Muscle layer of duodenum (tissue), 2 donors: ENCODE results near the gene MCF2L2.
A peak's percentile ranks its signal among the peaks of the same experiment; 100 is the strongest.

Experiments
- H3K27ac ChIP-seq: one replicate; pipeline ENCODE4 v1.7.0; 2013; ENCODE audit warnings: mild to moderate bottlenecking, low read length
- H3K27me3 ChIP-seq: one replicate; pipeline ENCODE4 v1.7.0; 2013; ENCODE audit warnings: low read depth, mild to moderate bottlenecking, control low read depth, low read length
- H3K36me3 ChIP-seq, 2 donors: one replicate each; pipeline ENCODE4 v1.7.0; 2013; ENCODE audit warnings: low read length in 2 of 2, control low read depth in 1 of 2, mild to moderate bottlenecking in 1 of 2; ENCODE audit not compliant: insufficient read depth in 2 of 2, control insufficient read depth in 1 of 2
- H3K4me1 ChIP-seq, 2 donors: one replicate each; pipeline ENCODE4 v1.7.0; 2013; ENCODE audit warnings: low read length in 2 of 2, mild to moderate bottlenecking in 2 of 2, control low read depth in 1 of 2, moderate library complexity in 1 of 2; ENCODE audit not compliant: insufficient read depth in 2 of 2, control insufficient read depth in 1 of 2
- H3K4me3 ChIP-seq, 2 donors: one replicate each; pipeline ENCODE4 v1.7.0; 2013; ENCODE audit warnings: low read length in 2 of 2, low read depth in 1 of 2, mild to moderate bottlenecking in 1 of 2
- H3K9me3 ChIP-seq, 2 donors: one replicate each; pipeline ENCODE4 v1.7.0; 2013; ENCODE audit warnings: low read length in 2 of 2, control low read depth in 1 of 2, mild to moderate bottlenecking in 1 of 2; ENCODE audit not compliant: control insufficient read depth in 1 of 2
- donor health status: healthy.

Gene MCF2L2

DNA sequence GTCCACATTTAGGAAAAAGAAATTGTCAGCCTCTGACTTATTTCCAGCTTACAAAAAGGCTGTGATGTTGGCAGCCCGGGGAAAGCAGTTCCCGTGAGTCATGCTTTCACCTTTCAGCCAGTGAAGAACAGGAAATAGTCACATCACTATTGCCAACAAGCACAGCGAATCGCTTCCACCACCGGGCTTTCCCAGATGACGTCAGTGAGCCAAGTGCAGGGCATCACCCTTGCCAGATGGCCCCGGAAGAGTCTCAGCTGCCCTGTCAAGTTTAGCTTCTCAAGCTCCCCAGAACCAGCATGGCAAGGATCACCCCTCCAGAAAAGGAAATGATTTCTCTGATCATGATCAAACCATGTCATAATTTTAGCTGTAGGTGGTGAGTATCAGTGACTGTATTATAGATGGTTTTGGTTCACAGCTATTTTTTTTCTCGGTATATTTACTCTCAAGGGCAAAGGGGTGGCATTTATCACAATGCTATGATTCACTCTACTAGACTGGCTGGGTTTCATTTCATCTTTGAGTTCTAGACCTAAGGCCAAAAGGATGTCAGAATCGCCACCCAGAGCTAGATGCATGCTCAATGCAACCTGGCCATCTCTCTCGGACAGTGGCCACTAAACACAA, 142.5 kb downstream of the MCF2L2 start:
- H3K4me1 ChIP-seq: peaks cover 3 to 10% of the 10 kb centered on the region in 2 donors
- H3K36me3 ChIP-seq: no peaks in the 10 kb centered on the region
- no peaks in the 10 kb centered on the region for H3K27me3 ChIP-seq
- peak overlapping the region; percentile 66 for H3K27ac ChIP-seq
- H3K9me3 ChIP-seq: no peaks in the 10 kb centered on the region
- H3K4me3 ChIP-seq: no peak overlapping the region

DNA sequence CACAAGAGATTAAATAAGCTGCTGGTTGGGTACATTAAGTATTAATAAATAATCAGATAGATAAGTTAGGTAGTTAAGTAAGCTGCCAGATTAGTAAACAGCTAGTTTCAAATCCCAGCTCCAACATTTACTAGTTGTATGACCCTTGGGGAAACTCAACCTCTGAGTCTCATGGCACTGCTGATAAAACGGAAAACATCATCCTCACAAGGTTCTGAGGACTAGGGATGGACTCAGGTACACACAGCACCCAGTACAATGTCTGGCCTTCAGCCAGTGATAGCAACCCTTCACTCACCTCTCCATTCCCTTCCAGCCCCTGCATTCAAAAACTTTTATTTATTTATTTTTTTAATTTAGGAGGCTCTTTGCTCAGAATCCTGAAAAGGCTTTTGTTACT, 143.1 kb downstream of the MCF2L2 start:
- peak overlapping the region; percentile 66 for H3K27ac ChIP-seq
- H3K9me3 ChIP-seq: no peaks in the 10 kb centered on the region
- no peak overlapping the region for H3K4me3 ChIP-seq
- no peaks in the 10 kb centered on the region for H3K27me3 ChIP-seq
- peaks cover 3 to 10% of the 10 kb centered on the region in 2 donors for H3K4me1 ChIP-seq
- no peaks in the 10 kb centered on the region for H3K36me3 ChIP-seq

DNA sequence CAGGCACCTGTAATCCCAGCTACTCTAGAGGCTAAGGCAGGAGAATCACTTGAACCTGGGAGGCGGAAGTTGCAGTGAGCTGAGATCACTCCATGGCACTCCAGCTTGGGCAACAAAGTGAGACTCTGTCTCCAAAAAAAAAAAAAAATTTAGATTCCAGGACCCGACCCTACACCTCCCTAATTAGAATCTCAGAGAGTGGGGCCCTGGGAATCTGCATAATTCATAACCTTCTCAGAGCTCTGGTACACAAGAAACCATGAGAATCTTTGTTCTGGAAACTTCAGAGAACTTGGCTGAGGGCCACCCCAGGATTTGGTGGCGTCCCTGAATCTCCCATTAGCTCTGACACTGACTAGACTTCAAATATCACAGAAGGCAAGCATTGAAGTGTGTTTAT, 143.8 kb downstream of the MCF2L2 start:
- Histone ChIP-seq H3K4me3 (no peak overlapping the region), H3K4me1 (peaks cover 3 to 10% of the 10 kb centered on the region in 2 donors), H3K36me3 (no peaks in the 10 kb centered on the region), H3K9me3 (no peaks in the 10 kb centered on the region), H3K27ac (peak overlapping the region; percentile 66), H3K27me3 (no peaks in the 10 kb centered on the region)

DNA sequence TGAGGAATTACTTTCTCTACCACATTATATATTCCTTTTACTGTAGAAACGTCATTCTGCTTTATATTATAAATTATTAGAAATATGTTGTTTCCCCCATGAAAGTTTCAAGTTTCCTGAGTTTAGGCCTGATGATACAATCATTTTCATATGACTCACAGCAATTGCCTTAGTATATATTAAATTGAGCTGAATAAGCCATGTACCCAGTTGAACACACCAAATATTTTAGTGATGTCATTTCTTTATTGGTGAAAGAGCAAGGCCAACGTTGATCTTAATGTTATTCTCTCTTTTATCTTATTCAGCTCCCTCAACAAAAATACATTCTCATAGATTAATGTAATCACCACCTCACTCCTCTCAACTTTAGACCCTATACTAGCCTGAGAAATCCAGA, 144.5 kb downstream of the MCF2L2 start:
- Histone ChIP-seq H3K27ac (no peak overlapping the region), H3K36me3 (no peaks in the 10 kb centered on the region), H3K4me3 (no peak overlapping the region), H3K9me3 (no peaks in the 10 kb centered on the region), H3K4me1 (peaks cover 3 to 10% of the 10 kb centered on the region in 2 donors), H3K27me3 (no peaks in the 10 kb centered on the region)

DNA sequence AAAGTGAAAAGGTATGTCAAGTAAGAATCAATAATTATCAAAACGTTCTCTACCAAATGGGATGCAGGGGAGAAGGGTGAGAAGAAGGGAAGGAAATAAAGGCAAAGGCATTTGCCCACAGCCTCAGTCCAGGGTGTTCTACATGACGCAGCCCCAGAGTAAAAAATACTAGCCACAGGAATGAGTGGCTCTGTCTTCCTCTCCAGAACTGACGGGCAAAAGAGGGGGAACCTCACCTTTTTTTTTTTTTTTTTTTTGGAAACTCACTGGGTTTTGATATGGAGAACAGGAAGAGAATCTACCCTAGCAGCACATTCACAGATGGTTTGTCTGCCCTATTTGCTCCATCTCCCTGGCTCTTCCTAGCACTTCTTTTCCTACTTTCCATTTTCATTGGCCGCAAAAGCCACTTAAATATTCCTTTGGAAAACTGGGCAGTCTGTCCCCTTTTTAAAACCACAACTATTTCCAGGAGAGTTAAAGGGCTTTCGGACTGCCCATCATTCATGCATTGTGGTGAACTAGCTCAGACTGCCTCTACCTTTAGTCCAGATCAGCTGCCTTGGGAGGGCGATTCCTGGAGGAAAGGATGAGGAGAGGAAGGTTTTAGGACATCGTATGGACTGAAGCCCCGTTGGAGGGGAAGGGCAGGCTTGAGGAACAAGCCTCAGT, 147.2 kb downstream of the MCF2L2 start:
- H3K27ac ChIP-seq: no peak overlapping the region
- no peak overlapping the region for H3K4me3 ChIP-seq
- no peaks in the 10 kb centered on the region for H3K27me3 ChIP-seq
- no peaks in the 10 kb centered on the region for H3K36me3 ChIP-seq
- peaks cover 0 to 10% of the 10 kb centered on the region in 2 donors for H3K4me1 ChIP-seq
- no peaks in the 10 kb centered on the region for H3K9me3 ChIP-seq

DNA sequence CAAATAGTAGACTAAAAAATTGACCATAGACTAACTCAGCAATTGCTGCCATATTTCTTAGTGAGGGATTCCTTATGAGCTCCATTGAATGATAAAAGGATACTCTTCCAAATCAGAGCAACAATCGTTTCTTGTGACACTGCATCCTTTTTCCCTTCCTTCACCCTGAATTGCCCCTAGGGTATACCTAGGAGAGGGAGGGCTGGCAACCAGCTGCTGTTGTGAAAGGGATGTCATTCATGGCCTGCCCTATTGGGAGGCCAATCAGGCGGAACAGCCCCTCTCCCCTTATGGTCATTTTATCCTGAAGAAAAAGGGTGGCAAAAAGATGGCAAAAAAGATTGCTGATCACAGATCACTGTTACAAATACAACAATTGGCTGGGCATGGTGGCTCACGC, 149.0 kb downstream of the MCF2L2 start:
- Histone ChIP-seq H3K4me3 (no peak overlapping the region), H3K9me3 (no peaks in the 10 kb centered on the region), H3K4me1 (peaks cover 0 to 7% of the 10 kb centered on the region in 2 donors), H3K27me3 (no peaks in the 10 kb centered on the region), H3K27ac (no peak overlapping the region), H3K36me3 (no peaks in the 10 kb centered on the region)

DNA sequence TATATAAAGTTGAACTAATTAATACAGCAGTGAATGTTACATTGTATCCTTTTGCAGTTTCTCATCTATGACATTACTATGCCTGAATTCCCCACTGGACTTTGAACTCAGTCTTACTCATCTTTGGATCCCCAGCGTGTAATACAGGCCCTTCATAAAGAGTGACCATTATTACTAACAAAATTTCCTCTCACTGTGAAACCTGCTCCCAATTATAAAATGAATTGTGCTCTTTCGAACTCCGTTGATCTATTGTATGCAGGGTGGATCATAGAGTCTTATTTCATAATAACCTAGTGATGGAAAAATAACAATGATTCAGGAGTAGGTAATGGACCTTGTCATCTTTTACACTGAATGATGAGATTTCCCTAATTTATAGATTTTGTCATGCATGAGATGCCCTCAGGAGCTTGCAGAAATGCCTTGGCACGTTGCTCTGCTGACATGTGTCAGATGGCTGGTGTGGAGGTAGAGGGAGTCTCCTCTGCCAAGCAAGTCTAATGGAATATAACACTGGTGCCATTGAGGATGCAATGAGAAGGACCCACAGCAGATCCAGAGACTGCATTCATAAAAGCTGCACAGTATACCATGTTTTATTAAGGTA, 149.8 kb downstream of the MCF2L2 start:
- H3K4me3 ChIP-seq: no peak overlapping the region
- peaks cover 0 to 7% of the 10 kb centered on the region in 2 donors for H3K4me1 ChIP-seq
- H3K9me3 ChIP-seq: no peaks in the 10 kb centered on the region
- no peaks in the 10 kb centered on the region for H3K36me3 ChIP-seq
- no peaks in the 10 kb centered on the region for H3K27me3 ChIP-seq
- H3K27ac ChIP-seq: no peak overlapping the region

DNA sequence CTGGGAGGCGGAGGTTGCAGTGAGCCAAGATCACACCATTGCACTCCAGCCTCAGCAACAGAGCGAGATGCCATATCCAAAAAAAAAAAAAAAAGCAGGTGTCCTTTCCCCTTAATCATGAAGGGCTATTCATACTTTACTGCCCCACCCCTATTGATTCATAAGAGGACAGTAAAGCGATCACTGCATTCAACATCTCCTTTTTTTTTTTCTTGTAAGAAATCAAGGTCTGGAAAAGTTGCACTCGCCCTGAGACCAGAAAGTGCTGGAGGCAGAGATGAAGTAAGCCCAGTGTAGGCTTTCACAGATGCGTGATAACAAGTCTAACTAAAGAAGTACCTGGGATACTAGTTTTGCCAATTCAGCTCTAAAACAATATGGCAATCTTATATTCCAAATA, 151.2 kb downstream of the MCF2L2 start:
- peaks cover 0 to 7% of the 10 kb centered on the region in 2 donors for H3K4me1 ChIP-seq
- H3K4me3 ChIP-seq: no peak overlapping the region
- H3K36me3 ChIP-seq: no peaks in the 10 kb centered on the region
- H3K9me3 ChIP-seq: no peaks in the 10 kb centered on the region
- H3K27ac ChIP-seq: no peak overlapping the region
- H3K27me3 ChIP-seq: no peaks in the 10 kb centered on the region

DNA sequence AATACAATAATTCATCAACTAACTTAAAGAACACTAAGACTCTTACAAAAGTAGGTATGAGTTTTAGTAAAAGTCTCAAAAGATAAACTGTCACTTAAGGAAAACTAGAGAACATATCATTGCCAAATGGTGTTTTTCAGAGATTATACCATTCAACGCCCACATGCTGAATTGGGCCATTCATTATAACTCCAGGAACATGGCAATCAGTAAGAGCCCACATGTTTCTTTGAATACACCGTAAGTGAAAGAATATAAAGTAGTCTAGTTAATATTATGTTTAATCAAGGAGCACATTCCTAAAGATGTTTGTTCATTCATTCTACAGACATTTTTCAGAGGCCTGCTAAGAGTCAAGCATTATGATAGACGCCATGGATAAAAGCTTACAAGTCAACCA, 152.5 kb downstream of the MCF2L2 start:
- Histone ChIP-seq H3K27ac (no peak overlapping the region), H3K36me3 (no peaks in the 10 kb centered on the region), H3K27me3 (no peaks in the 10 kb centered on the region), H3K9me3 (no peaks in the 10 kb centered on the region), H3K4me1 (peaks cover 0 to 7% of the 10 kb centered on the region in 2 donors), H3K4me3 (no peak overlapping the region)

DNA sequence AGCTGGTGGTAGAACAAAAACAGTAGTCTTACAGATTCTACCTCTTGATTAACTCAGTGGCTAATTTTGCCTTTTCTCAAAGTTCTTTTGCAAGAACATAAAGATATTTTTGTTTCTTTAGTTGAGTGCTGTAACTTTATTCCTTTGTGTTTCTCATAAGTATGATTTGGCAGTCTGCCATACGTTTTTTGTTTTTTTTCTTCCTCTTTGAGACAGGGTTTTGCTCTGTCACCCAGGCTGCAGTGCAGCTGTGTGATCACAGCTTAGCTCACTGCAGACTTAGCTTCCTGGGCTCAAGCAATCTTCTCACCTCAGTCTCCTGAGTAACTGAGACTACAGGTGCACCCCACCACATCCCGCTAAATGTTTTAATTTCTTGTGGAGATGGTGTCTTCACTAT, 153.0 kb downstream of the MCF2L2 start:
- Histone ChIP-seq H3K27me3 (no peaks in the 10 kb centered on the region), H3K4me1 (peaks cover 0 to 7% of the 10 kb centered on the region in 2 donors), H3K27ac (peak overlapping the region; percentile 14)

DNA sequence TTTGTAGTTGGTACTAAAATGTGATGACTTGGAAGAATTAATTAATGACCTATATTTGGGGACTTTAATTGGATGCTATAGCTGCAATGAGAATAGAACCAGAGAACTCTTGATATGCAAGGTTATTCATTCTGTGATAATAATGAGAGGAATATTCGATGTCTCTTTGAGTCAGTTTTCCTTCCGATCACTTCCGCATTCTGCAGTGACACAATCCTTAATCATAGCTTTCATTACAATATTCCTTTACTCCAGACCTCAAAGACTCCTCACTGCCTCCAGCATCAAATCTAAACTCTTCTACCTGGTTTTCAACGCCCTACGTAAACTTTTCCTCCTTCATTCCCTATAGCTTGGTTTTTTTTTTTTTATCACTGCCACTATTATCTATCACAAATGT, 153.8 kb downstream of the MCF2L2 start:
- Histone ChIP-seq H3K9me3 (no peaks in the 10 kb centered on the region), H3K4me1 (peaks cover 0 to 7% of the 10 kb centered on the region in 2 donors), H3K36me3 (peaks cover 0 to 4% of the 10 kb centered on the region in 2 donors), H3K27ac (no peak overlapping the region), H3K4me3 (no peak overlapping the region), H3K27me3 (no peaks in the 10 kb centered on the region)

More for the DNA sequence above, 153.0 kb downstream of the MCF2L2 start:
- Histone ChIP-seq H3K4me3 (no peak overlapping the region), H3K9me3 (no peaks in the 10 kb centered on the region), H3K36me3 (peaks cover 0 to 3% of the 10 kb centered on the region in 2 donors)
